ENCODE data around the gene AGBL1.
A peak's percentile ranks its signal among the peaks of the same experiment; 100 is the strongest.
"Not testable (repeated sequence)": the region's sequence is repeated elsewhere in the genome, so short reads cannot be mapped to it uniquely, and the experiment has no call there.

AGBL1 gene

GRCh38 chr15:86087808-86088207, 8.1 kb downstream of the AGBL1 start:
- no peak for DNase-seq

DNA sequence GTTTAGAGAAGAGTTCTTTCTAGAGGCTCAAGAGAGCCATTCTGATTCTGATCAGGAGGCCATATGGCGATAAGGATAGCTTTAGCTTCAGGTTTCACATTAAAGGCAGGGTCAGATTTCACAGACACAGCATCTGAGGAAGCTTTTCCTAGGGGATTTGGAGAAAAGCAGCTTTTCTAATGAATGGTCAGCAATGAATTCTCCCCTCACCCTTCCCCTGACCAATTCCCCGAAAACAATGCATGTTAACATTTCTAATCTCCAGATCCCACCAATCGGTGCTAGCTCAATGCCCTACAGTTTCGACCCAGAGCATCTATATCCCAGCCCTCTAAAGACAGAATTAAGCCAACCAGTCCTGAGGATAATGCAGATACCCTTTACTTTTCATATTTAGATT, 9.8 kb downstream of the AGBL1 start:
- no peak for DNase-seq

DNA sequence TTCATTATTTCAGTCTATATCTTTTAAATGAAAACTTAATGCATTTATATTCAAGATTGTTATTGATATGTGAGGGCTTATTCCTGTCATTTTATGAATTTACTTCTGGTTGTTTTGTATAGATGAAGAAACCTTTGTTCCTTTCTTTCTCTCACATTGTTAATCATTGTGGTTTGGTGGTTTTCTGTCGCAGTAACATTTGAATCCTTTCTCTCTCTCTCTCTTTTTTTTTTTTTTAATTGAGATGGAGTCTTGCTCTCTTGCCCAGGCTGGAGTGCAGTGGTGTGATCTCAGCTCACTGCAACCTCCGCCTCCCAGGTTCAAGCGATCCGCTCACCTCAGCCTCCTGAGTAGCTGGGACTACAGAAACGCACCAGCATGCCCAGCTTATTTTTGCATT, 22.1 kb downstream of the AGBL1 start:
- no peak for DNase-seq

GRCh38 chr15:86103825-86104224, 24.2 kb downstream of the AGBL1 start:
- DNase-seq: no peak

DNA sequence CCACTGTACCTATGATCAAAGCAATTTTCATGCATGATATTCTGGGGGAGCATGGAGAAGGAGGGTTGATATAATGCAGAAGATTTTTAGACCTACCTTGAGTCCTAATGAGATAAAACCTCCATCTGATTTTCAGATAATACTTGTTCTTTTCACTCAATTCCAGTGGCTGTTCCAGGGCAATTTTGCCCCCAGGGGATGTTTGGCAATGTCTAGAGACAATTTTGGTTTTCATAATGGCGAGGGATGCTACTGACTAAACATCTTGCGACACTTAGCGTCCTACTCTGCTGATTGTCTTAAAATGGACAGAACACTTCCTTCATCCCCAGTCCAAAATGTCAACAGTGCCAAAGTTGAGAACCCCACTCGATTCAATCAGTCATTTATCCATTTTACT, 26.6 kb downstream of the AGBL1 start:
- DNase-seq: no peak

- peak; percentile 5 for DNase-seq
Measured at GRCh38 chr15:86115145-86115801, 35.6 kb downstream of the AGBL1 start.

DNA sequence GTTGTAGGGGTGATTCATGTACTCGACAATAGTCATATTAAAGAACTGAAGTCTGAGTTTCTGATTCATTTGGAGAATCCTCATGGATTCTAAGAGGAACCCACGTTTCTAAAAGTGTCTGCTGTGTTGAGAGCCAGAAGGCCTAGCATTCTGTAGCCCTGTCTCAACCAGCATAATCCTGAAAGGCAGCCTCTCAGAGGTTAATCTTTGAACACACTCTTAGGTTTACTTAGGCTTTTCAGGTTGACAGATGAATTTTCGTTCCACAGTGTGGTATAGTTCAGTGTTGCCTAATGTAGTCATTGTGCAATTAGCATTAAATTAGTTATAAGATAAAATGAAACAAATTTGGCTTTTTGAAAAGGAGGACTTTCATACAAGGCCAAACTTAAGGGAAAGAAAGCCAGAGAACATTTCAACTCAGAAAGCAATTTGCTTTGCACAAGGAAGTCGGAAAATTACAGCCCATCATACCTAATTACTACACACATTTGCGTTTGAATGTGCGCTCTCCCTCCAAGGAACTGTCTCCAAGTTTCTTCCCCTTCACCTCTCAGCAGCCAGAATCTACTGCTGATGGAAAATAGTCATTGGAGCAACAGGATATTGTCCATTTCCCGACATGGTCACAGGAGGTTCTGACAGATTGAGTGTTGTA, 42.0 kb downstream of the AGBL1 start:
- DNase-seq: no peak

GRCh38 chr15:86122691-86123391, 43.2 kb downstream of the AGBL1 start:
- DNase-seq: not testable (repeated sequence)

GRCh38 chr15:86125775-86126174, 46.1 kb downstream of the AGBL1 start:
- DNase-seq: no peak

- DNase-seq: no peak
Measured at GRCh38 chr15:86127547-86127946, 47.9 kb downstream of the AGBL1 start.

GRCh38 chr15:86135041-86135440, 55.4 kb downstream of the AGBL1 start:
- no peak for DNase-seq

- no peak for DNase-seq
Measured at GRCh38 chr15:86136861-86137260, 57.2 kb downstream of the AGBL1 start.

DNA sequence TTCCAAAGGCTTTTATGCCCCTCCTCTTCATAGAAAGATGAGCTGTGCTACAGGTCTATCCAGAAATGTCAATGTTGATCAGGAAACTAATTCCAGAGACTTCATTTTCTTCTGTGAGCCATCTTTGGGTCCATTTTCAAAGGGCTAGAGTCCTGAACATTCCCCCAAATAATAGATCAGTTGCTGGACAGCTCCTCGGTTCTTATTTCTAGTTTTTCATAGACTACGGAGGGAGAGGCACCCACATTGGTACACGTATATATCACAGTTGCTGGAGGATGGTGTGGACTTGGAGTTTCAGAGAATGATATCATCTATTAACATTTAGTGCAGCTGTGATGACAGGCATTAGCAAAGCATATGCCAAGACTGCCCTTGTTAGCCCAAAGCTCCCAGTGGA, 59.1 kb downstream of the AGBL1 start:
- no peak for DNase-seq

DNA sequence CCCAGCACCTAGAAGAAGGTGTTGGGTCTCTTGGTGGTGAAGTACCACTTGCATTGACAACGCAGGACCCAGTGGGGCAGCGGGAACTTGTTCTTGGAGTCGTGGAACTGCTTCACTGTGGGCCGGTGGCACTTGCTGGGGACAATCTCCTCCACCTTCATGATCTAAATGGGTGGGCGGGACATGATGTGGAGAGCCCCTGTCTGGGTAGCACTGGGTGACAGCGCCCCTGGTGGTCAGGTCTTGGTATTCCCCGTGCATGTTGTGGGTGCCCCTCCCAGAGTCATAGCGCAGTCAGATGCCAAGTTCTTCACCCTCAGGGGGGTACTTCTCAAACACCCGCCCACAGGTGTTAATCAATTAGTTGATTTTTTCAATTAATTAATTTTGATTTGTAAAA, 60.2 kb downstream of the AGBL1 start:
- no peak for DNase-seq

DNA sequence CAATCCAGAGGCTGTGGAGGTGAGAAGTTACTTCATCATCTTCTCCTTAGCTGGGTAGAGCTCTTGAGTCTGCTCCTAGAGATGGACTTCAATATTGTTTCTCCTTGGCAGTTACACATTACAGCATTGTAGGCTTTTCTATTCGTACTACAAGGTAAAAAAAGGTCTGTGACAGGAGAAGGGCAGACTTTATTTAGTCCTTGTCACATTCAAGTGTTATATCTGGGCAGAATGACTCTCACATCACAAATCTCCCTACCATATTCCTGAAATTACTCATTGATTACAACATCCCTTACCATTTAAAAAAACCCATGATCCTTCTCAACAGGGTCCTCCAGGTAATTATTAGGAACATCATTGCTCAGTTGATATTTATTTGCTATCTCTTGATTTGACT, 75.0 kb downstream of the AGBL1 start:
- no peak for DNase-seq

- no peak for DNase-seq
Measured at GRCh38 chr15:86155551-86155950, 75.9 kb downstream of the AGBL1 start.

- DNase-seq: no peak
Measured at GRCh38 chr15:86157606-86158293, 78.1 kb downstream of the AGBL1 start.

GRCh38 chr15:86159468-86159867, 79.8 kb downstream of the AGBL1 start:
- no peak for DNase-seq

DNA sequence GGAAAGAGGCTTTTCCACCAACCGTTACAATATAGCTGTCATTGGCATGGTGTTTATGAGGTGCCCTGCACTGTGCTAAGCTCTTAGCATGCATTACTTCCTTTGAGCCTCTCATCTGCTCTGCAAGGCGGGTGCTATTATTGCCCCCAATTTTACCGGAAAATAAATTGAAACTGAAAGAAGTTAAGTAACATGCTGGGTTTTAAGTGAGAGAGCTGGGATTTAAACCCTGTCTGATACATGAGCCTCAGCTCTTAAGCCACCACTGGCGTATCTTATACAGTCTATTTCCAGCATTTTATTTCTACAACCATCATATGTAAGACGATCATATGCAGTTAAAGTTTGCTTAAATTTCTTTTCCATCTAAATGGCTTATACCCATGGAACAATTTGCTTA, 81.6 kb downstream of the AGBL1 start:
- DNase-seq: no peak

DNA sequence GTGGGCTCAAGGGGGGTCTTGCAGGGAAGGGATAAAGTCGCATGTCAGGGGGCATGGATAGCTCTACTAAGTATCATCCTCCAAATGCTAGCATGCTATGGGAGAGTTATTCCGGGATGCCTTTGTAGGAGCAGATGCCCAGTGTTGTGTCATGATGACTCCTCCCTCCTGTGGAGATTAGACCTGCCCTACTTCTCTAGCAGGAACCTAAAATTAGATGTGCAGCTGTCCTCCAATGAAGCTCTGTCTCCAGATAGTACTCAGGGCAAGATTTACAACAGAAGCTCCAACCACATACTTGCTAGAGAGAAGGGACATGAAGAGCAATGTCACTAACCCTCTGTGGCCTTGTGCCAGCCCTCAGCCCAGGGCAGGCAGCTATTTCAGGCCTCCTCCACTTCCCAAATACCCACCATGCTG, 82.5 kb downstream of the AGBL1 start:
- DNase-seq: no peak

- DNase-seq: no peak
Measured at GRCh38 chr15:86162641-86163040, 83.0 kb downstream of the AGBL1 start.

GRCh38 chr15:86163816-86164215, 84.1 kb downstream of the AGBL1 start:
- DNase-seq: peak; percentile 47

- DNase-seq: peak; percentile 73
Measured at GRCh38 chr15:86164232-86164898, 84.7 kb downstream of the AGBL1 start.

All from fibroblast of skin of right quadriceps (primary cell).